ENCODE measurements around the gene CKAP4. TPM values are rescaled to one million over a fixed set of nuclear protein-coding genes. Genes with fewer than 3 reads are reported as not detected.

The CKAP4 gene
- total and polyA plus RNA-seq, 4 donors = 13.1 to 28.0 (median 25.2) TPM

GRCh38 chr12:106234449-106234848 is 13.4 kb downstream of the CKAP4 start:
- WGBS = 86% methylated on average over 3 of the region's 3 CpGs
- H3K27ac ChIP-seq (ENCODE audit: low read depth in 1 of 2, low read length in 2 of 2) = no peak overlapping the region
- H3K9me3 ChIP-seq (ENCODE audit: control insufficient read depth in 4 of 4, low read length in 3 of 4) = no peaks in the 10 kb centered on the region
- no peak overlapping the region for H3K9ac ChIP-seq (ENCODE audit: low read depth in 1 of 2, low read length in 2 of 2)
- no peak for DNase-seq (ENCODE audit: low spot score)
- H3K27me3 ChIP-seq (ENCODE audit: control insufficient read depth in 4 of 4, insufficient read depth in 4 of 4, low read length in 3 of 4) = no peaks in the 10 kb centered on the region
- H3K4me1 ChIP-seq (ENCODE audit: control insufficient read depth in 4 of 4, insufficient read depth in 4 of 4, low read length in 3 of 4) = no peaks in the 10 kb centered on the region
- peaks cover 6 to 17% (median 9%) of the 10 kb centered on the region in 4 donors for H3K36me3 ChIP-seq (ENCODE audit: control insufficient read depth in 4 of 4, insufficient read depth in 3 of 4, low read depth in 1 of 4, low read length in 3 of 4)
- no peak for TF ChIP-seq CTCF (IDR thresholded peaks at IDR 0.05; ENCODE audit: low read depth, low read length, missing input control)
- no peak for TF ChIP-seq REST (IDR thresholded peaks at IDR 0.05)
- no peak for TF ChIP-seq RXRA (IDR thresholded peaks at IDR 0.05)
- no peak for TF ChIP-seq TAF1 (conservative IDR thresholded peaks at IDR 0.05)
- no peak for TF ChIP-seq GABPA (IDR thresholded peaks at IDR 0.05 in 1 of 2, conservative IDR thresholded peaks at IDR 0.05 in 1 of 2)
- no peak for TF ChIP-seq RAD21 (IDR thresholded peaks at IDR 0.05)
- TF ChIP-seq JUND (IDR thresholded peaks at IDR 0.05) = no peak
- no peak for TF ChIP-seq MAX (IDR thresholded peaks at IDR 0.05)
- no peak for TF ChIP-seq NR2F2 (IDR thresholded peaks at IDR 0.05)
- no peak for TF ChIP-seq YY1 (IDR thresholded peaks at IDR 0.05)
- TF ChIP-seq FOXA2 (IDR thresholded peaks at IDR 0.05) = no peak
- no peak overlapping the region for H3K4me3 ChIP-seq (ENCODE audit: low read depth in 1 of 3, low read length in 3 of 3)

- H3K9me3 ChIP-seq (ENCODE audit: control insufficient read depth in 4 of 4, low read length in 3 of 4) = no peaks in the 10 kb centered on the region
- H3K27me3 ChIP-seq (ENCODE audit: control insufficient read depth in 4 of 4, insufficient read depth in 4 of 4, low read length in 3 of 4) = no peaks in the 10 kb centered on the region
- 97% methylated on average over 26 of the region's 26 CpGs for WGBS
- no peak overlapping the region for H3K9ac ChIP-seq (ENCODE audit: low read depth in 1 of 2, low read length in 2 of 2)
- no peak overlapping the region for H3K27ac ChIP-seq (ENCODE audit: low read depth in 1 of 2, low read length in 2 of 2)
- TF ChIP-seq EGR1 (IDR thresholded peaks at IDR 0.05; ENCODE audit: low read depth in 2 of 2) (no peak), ATF3 (IDR thresholded peaks at IDR 0.05) (no peak), JUND (IDR thresholded peaks at IDR 0.05) (no peak), NR2F2 (IDR thresholded peaks at IDR 0.05) (no peak), HNF4A (conservative IDR thresholded peaks at IDR 0.05) (no peak), HNF4G (IDR thresholded peaks at IDR 0.05) (no peak), YY1 (IDR thresholded peaks at IDR 0.05) (no peak), CTCF (IDR thresholded peaks at IDR 0.05; ENCODE audit: low read depth, low read length, missing input control) (no peak), REST (IDR thresholded peaks at IDR 0.05) (no peak), RAD21 (IDR thresholded peaks at IDR 0.05) (no peak), TAF1 (conservative IDR thresholded peaks at IDR 0.05) (no peak), GABPA (IDR thresholded peaks at IDR 0.05 in 1 of 2, conservative IDR thresholded peaks at IDR 0.05 in 1 of 2) (no peak)
- H3K36me3 ChIP-seq (ENCODE audit: control insufficient read depth in 4 of 4, insufficient read depth in 3 of 4, low read depth in 1 of 4, low read length in 3 of 4) = peaks cover 0 to 3% (median under 1%) of the 10 kb centered on the region in 4 donors
- no peak for DNase-seq (ENCODE audit: low spot score)
- H3K4me3 ChIP-seq (ENCODE audit: low read depth in 1 of 3, low read length in 3 of 3) = no peak overlapping the region
- H3K4me1 ChIP-seq (ENCODE audit: control insufficient read depth in 4 of 4, insufficient read depth in 4 of 4, low read length in 3 of 4) = peaks cover 0 to 3% (median 0%) of the 10 kb centered on the region in 4 donors
Measured at GRCh38 chr12:106233011-106233410, 14.8 kb downstream of the CKAP4 start.
